Glomerular endothelial cell (primary cell): ENCODE results near the gene TM9SF3. TPM values are rescaled to one million over a fixed set of nuclear protein-coding genes. Genes with fewer than 3 reads are reported as not detected.

Experiments used
- DNase-seq: peaks from one replicate; pipeline ENCODE4 v3.0.0-alpha.2; 2011; ENCODE audit warnings: low read depth, low spot score; ENCODE audit errors: extremely low read depth
- total RNA-seq: library from RNA; depleted of rRNA; stranded (reverse); fragments of >200 nt; gene quantifications from 2 replicates; pipeline ENCODE4 v1.2.3, GENCODE V29; 2015

Gene TM9SF3
- total RNA-seq, 1 donor from 2014 or later = 70.7 TPM

GRCh38 chr10:96482815-96483588, 103.8 kb downstream of the TM9SF3 start:
- DNase-seq = no peak

GRCh38 chr10:96478355-96478754, 108.5 kb downstream of the TM9SF3 start:
- DNase-seq = no peak

- no peak for DNase-seq
Observed at GRCh38 chr10:96473866-96474265, 112.9 kb downstream of the TM9SF3 start.

GRCh38 chr10:96470116-96470743, 116.6 kb downstream of the TM9SF3 start:
- DNase-seq = no peak

- no peak for DNase-seq
Observed at GRCh38 chr10:96468845-96469244, 118.0 kb downstream of the TM9SF3 start.

Other genes with a start within 250 kb of the TM9SF3 start
- gene OPALIN, start 228.0 kb downstream of the TM9SF3 start, total RNA-seq = not detected in 2 replicates
- 2.5 and 4.0 TPM in 2 replicates for gene TLL2, start 73.1 kb downstream of the TM9SF3 start, total RNA-seq
- gene PIK3AP1, start 133.5 kb upstream of the TM9SF3 start, total RNA-seq = 0.06 and 0.10 TPM in 2 replicates
- 15.0 and 30.5 TPM in 2 replicates for gene LCOR, start 245.3 kb upstream of the TM9SF3 start, total RNA-seq